Upper lobe of left lung (tissue), 4 donors: ENCODE results near the gene R3HDM2.

ENCODE experiments used
- CTCF ChIP-seq, 6 experiments: fragments of 450-650 bp in 4 of 6; fragments of 200-600 bp in 2 of 6; sonication (generic) in 2 of 6; IDR thresholded peaks; one replicate each; pipeline ENCODE4 v1.5.1; 2016 to 2019; ENCODE audit warnings: antibody characterized with exemption in 6 of 6
- EP300 ChIP-seq, 4 donors: sonication (generic); formaldehyde crosslinking; IDR thresholded peaks; one replicate each; pipeline ENCODE4 v1.5.1; 2017; ENCODE audit warnings: antibody characterized with exemption in 4 of 4, control low read depth in 2 of 4

GRCh38 chr12:57415088-57415487, 15.8 kb downstream of the R3HDM2 start:
- TF ChIP-seq CTCF (IDR thresholded peaks at IDR 0.05): no peak
- TF ChIP-seq EP300 (IDR thresholded peaks at IDR 0.05): no peak
